Pons (tissue), 1 donor: ENCODE results near the gene GFRA1.

Experiments used
- DNase-seq: peaks from one replicate; pipeline ENCODE4 v3.0.0-alpha.2; 2016; ENCODE audit warnings: low spot score

GFRA1 gene

GRCh38 chr10:116100984-116101383 lies 172.0 kb downstream of the GFRA1 start:
- DNase-seq, result no peak

- no peak for DNase-seq
Measured at GRCh38 chr10:116099023-116099420, 174.0 kb downstream of the GFRA1 start.

DNA sequence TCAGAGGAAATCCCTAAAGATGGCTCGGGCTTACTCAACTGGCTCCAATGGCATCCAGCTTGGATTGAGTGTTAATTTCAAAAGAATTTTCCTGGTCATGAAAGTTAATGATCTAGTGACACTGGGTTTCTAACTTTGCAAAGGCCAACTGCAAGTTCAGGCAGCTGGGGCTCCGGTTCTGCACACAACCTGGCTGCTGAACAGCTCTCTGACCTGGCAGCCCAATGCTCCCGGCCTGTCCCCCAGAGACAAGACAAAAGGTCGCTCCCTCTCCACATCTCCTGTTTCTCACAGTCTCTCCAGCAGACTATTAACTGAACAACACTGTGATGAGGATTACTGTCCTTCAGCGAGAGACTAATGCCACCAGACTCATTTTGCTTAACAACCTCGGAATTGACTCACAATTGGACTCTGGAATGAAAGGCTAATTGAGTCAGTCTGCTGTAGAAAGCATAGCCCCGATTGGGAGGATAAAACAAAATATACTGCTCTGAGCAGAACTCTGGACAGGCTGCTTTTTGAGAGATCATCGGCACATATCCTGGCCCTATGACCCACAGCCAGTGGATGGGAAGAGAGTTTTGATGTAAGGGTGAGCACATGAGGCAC lies 174.5 kb downstream of the GFRA1 start:
- no peak for DNase-seq

- peak; percentile 90 for DNase-seq
Measured at GRCh38 chr10:116097239-116097784, 175.7 kb downstream of the GFRA1 start.

DNA sequence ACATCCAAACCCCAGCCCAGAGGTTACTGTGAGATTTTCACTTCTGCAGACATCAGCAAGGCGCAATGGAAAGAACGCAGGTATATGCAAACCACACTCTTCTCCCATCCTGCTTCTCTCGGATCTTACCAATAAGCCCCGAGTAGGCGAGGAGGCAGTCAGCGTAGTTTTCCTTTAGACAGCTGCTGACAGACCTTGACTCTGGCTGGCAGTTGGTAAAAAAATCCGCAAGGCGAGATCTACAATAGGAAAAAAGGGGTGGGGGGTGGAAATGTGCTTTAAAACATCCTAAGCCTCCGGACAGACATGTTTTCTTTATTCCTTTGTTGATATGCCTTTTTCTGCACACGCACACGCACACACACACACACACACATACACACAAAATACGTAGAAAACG lies 176.5 kb downstream of the GFRA1 start:
- DNase-seq, result no peak

- no peak for DNase-seq
Measured at GRCh38 chr10:116094356-116094755, 178.7 kb downstream of the GFRA1 start.

DNA sequence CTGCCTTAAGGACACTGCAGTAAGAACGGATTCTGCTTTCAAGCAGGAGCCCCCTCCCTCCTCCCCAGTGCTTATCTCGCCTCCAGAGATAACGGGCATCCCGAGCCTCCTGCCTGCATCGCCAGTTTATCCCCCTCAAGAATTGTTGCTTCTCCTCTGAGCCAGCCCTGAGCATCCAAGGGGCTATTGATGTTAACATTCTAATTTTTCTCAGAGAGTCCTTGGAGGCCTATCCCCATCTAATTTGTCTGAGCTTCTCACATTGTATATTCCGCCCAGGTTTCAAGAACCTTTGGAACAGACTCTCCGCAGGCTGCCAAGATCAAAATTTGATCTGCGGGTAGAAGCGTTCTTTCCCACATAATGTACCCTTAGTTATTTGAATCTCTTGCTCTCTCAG lies 180.0 kb downstream of the GFRA1 start:
- no peak for DNase-seq

DNA sequence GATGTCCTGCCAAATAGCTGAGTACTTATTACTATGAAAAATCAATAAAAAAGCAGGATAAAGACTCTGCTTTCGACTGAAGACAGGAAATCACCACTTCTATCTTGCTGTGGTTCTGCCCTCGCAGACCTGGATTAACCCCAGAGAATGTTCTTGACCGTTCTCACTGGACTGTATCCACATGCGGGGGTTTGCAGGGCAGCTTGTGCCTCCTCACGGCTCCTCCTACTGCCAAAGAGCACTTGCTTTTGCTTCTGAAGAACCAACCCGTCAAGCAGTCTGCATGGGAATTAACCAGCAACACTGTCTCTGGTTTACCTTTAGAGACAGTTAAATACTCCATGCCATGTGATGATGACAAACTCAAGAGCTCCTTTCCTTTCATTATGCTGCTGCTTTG lies 184.0 kb downstream of the GFRA1 start:
- no peak for DNase-seq

DNA sequence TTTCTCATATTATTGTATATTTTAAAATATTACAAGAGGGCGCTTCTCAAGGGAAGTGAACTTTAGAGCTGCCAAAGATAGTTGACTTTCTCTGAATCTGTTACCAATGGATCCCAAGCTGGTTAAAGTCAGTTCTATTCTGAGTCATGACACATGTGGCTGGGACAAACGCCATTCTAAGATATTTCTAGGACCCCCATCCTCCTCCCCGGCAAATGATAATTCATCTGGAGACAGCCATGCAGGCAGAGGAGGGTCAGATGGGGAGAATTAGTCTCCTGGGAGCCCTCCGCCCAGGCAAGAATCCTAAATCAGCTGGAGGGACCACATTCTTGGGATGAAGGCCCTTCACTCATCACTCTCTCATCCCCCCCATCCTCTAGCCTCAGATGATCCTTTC lies 187.7 kb downstream of the GFRA1 start:
- no peak for DNase-seq

- no peak for DNase-seq
Measured at GRCh38 chr10:116084161-116084560, 188.8 kb downstream of the GFRA1 start.

- no peak for DNase-seq
Measured at GRCh38 chr10:116083226-116083762, 189.7 kb downstream of the GFRA1 start.

DNA sequence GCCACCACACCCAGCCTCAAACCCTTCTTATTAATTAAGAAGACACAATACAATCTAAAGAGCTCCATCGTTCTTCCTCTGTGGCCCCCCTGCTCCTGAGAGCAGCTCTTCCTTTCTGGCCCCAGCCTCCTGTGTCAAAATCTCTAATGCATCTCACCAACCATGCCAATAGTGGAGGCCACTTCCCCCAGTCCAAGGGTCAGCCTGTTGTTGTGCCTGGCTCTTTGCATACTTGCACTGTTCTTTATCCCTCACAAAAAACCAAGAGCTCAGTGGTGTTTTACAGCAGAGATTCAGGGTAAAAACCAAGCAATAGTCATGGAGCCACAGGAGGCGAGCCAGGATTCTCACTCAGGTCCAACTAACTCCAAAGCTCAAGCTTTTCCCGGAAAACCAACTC lies 190.2 kb downstream of the GFRA1 start:
- DNase-seq, result no peak

DNA sequence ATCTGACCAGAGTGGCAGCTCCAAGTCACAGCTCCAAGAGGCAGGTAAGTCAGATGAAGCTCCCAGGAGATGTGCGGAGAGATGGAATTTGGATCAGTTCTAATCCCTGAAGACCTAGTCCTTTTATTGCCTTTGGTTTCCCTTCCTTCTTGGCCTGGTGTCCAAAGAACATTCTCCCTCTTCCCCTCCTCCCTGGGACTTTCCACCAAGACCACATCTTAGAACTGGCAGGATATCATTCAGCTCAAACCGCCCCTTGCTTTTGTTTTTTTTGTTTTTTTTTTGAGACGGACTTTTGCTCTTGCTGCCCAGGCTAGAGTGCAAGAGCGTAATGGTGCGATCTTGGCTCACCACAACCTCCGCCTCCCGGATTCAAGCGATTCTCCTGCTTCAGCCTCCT lies 190.8 kb downstream of the GFRA1 start:
- DNase-seq, result no peak

DNA sequence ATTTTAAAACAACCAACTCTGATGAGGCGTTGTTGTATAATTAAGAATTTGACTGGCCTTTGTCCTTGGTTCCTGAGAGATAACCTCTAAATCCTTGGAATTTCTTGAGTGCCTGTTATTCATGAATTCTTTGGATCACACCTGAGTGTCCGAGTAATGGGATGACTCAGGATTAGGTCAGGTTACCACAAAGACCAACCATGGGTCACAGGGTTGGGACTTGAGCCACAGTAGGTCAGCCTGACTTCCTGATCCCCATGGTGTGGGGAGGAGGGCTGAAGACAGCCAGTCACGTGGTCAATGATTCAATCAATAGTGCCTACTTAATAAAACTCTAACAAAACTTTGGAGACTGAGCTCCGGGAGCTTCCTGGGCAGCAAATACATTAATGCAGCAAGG lies 192.5 kb downstream of the GFRA1 start:
- DNase-seq, result no peak

DNA sequence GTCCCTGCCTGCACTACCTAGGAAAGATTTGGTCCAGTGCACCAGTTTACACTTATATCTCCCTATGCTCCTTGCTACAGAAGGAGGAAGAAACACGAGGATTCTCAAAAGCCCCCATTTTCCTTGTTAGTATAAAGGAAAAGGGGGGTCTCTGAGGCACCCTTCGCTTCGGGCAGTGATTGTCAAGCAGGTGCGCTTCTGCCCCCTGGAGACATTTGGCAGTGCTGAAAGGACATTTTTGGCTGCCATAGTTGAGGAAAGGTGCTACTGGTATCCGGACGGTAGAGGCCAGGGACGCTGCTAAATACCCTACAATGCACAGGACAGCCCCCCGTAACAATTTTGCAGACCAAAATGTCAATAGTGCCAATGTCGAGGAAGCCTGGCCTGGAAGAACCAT lies 193.7 kb downstream of the GFRA1 start:
- no peak for DNase-seq

DNA sequence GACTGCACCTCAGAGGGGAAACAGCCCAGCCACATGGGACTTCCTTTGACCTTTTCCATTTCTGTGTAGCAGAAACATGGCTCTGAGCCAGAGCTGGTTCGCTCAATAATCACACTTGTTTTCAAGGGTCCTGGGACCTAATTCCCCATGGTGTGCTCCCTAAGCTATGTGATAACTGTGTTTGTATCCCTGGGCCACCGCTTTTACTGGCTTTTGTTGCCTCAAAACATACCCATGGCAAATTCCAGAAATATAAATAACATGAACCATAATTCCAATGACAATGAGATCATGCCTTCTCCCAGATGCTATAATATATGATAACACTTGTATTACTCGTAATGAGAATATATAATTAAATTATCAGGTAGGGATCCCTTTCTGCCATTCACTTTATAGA lies 196.4 kb downstream of the GFRA1 start:
- no peak for DNase-seq

GRCh38 chr10:116073510-116073909 lies 199.5 kb downstream of the GFRA1 start:
- peak; percentile 82 for DNase-seq

GRCh38 chr10:116073001-116073400 lies 200.0 kb downstream of the GFRA1 start:
- DNase-seq, result no peak

DNA sequence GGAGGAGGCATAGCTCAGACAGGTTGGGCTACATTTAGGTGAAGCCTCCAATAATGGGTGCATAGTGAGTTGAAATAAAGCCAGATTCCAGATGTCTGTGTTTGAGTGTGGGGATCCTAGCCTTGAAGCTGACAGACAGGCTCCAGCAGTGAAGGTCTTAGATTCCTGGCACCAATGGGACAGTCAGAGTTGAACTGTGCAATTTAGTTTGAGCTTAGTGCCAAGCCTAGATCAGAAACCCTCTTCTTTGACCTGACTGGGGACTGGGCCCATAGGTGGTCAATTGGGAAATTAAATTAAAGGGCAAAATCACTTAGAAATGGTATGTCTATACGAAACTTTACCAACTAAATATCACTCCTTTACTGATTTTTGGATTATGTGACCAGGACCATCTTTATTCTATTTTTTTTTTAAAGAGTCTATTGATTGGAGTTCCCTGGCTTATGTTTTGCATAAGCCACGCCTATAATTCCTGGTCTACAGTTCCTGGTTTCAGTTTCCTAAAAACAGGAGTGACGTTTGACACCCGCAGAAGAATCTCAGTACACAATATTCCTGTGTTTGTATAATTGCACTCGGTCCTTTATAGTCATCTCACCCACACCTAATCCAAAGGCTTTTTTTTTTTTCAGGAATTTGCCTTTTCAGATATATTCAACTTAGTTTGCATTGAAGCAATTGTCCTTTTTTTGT lies 201.4 kb downstream of the GFRA1 start:
- DNase-seq, result no peak

DNA sequence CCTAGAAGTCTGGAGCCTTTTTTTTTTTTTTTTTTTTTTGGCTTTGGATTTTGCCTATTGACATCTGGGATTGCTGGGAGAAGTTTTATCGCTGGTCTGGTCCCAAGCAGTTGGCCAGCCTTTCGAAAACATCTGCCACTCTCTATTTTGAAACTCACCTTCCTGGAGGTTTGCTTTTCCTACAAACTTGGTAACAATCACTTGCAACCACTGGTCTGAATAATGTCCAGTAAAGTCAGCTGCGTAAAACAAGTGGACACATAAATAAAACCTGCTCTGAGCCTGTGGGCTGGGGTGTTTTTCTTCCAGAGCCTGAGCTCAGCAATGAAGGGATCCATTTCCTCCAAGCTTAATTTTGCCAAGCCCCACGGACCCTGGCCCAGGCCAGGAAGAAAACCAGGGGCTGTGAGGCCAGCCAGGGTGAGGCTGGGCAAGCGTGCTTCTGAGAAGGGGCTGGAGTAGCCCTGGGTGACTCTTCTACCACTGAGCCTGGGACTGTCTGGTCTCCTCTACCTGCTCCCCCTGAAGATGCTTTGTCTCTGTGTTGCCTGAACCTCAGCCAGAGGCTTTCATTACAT lies 202.2 kb downstream of the GFRA1 start:
- no peak for DNase-seq

GRCh38 chr10:116069856-116070255 lies 203.2 kb downstream of the GFRA1 start:
- DNase-seq, result no peak

DNA sequence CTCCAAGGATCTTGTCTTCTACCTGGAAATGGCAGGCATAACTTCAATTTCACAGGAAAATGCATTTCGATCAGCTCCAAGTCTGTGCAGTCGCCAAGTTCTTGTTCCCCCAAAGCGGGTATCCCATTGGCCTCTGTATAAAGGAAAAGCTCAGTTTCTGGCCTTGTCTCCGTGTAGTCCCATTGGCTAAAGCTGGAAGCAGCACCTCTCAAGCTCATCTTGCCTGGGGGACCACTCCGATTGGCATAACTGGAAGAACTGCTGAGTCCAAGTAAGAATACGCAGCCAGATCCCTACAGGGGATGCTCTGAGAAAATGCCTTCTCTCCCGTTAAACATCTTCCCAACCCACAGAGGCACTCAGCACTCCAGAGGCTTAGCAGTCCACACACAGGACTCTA lies 205.2 kb downstream of the GFRA1 start:
- DNase-seq, result no peak

DNA sequence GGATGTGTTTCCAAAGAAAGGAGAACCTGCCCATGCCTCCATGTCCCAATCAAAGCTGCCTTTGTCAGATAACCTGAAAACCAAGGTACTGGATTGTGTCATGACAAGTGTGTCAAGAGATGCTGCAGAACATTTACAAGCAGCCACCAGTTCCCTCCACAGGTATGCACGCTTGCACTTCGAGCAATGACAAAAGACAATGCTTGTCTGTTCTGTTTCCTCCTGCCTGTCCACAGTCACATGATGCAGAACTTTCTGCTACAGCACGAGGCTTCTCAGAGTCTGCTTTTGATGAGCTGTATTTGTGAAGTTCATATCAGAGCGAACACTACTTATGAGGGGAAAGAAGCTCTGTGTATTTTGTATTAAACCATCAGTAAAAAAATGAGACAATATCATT lies 209.9 kb downstream of the GFRA1 start:
- no peak for DNase-seq
